B cell (primary cell): Measurements from ENCODE around the gene LSM4. TPM values are rescaled to one million over a fixed set of nuclear protein-coding genes. Genes with fewer than 3 reads are reported as not detected.

Source experiments
- ATAC-seq: fragments of 200-7000 bp; cut with Tn5 transposase; one replicate; pipeline ENCODE4 v1.10.0; 2021; ENCODE audit warnings: low read depth, mild to moderate bottlenecking, moderate number of reproducible peaks, moderate library complexity
- CTCF ChIA-PET: fragments of 350-600 bp; sonication (Branson Sonifier 250); formaldehyde crosslinking; loops from one replicate; lab custom pipeline; 2021; ENCODE audit warnings: antibody characterized with exemption, inconsistent platforms; lab: Charles Lee
- POLR2A ChIA-PET: fragments of 350-600 bp; sonication (Branson Sonifier 250); formaldehyde crosslinking; loops from one replicate; lab custom pipeline; 2021; ENCODE audit warnings: antibody characterized with exemption; lab: Charles Lee
- DNase-seq: peaks from one replicate; pipeline ENCODE4 v3.0.0; 2013
- H2AFZ ChIP-seq: 2 replicates; pipeline ENCODE4 v1.6.1; 2012; ENCODE audit warnings: mild to moderate bottlenecking, low read depth, low read length; ENCODE audit not compliant: insufficient read depth, poor library complexity, severe bottlenecking
- H3K27ac ChIP-seq, 2 donors: 1 replicate in 1 of 2; 2 replicates in 1 of 2; pipeline ENCODE4 v1.5.1; 2012 to 2013; ENCODE audit warnings: low read length in 2 of 2, mild to moderate bottlenecking in 2 of 2, moderate library complexity in 1 of 2
- H3K27me3 ChIP-seq, 4 experiments: fragments of 200-600 bp in 1 of 4; sonication (generic) in 1 of 4; replicated peaks in 1 of 4; 1 replicate in 2 of 4; 2 replicates in 2 of 4; pipeline versions ENCODE4 v1.6.1 to v1.7.0; 2013 to 2016; ENCODE audit warnings: low read length in 3 of 4, mild to moderate bottlenecking in 2 of 4, mixed read lengths in 1 of 4, moderate library complexity in 1 of 4; ENCODE audit not compliant: insufficient read depth in 4 of 4, control insufficient read depth in 3 of 4; ENCODE audit errors: control extremely low read depth in 1 of 4
- H3K36me3 ChIP-seq, 2 experiments: replicated peaks in 1 of 2; 1 replicate in 1 of 2; 2 replicates in 1 of 2; pipeline versions ENCODE4 v1.6.1 to v1.7.1; 2013; ENCODE audit warnings: low read length in 1 of 2; ENCODE audit not compliant: insufficient read depth in 2 of 2, control insufficient read depth in 1 of 2; ENCODE audit errors: control extremely low read depth in 1 of 2, extremely low read depth in 1 of 2
- H3K4me1 ChIP-seq, 2 donors: fragments of 200-600 bp in 1 of 2; sonication (generic) in 1 of 2; 1 replicate in 1 of 2; 2 replicates in 1 of 2; pipeline versions ENCODE4 v1.5.1 to v1.6.1; 2013 to 2017; ENCODE audit warnings: low read length in 2 of 2; ENCODE audit not compliant: control insufficient read depth in 2 of 2, insufficient read depth in 2 of 2
- H3K4me2 ChIP-seq: replicated peaks from 2 replicates; pipeline ENCODE3; 2012; ENCODE audit warnings: mild to moderate bottlenecking, low read depth, low read length; ENCODE audit not compliant: poor library complexity, severe bottlenecking
- H3K4me3 ChIP-seq, 5 experiments: fragments of 200-600 bp in 1 of 5; sonication (generic) in 1 of 5; 1 replicate in 3 of 5; 2 replicates in 2 of 5; pipeline versions ENCODE4 v1.5.1 to v1.7.0; 2011 to 2016; ENCODE audit warnings: low read length in 4 of 5, mild to moderate bottlenecking in 4 of 5, low read depth in 2 of 5, control low read depth in 1 of 5, moderate library complexity in 1 of 5; ENCODE audit not compliant: insufficient read depth in 1 of 5; ENCODE audit errors: control extremely low read depth in 1 of 5, extremely low read depth in 1 of 5
- H3K79me2 ChIP-seq: fragments of 200-600 bp; sonication (generic); one replicate; pipeline ENCODE4 v1.6.0; 2016; ENCODE audit warnings: low read length; ENCODE audit not compliant: control insufficient read depth, insufficient read depth
- H3K9ac ChIP-seq: fragments of 200-600 bp; sonication (generic); 2 replicates; pipeline ENCODE4 v1.6.1; 2017; ENCODE audit warnings: mild to moderate bottlenecking, low read length, moderate library complexity
- H3K9me3 ChIP-seq, 3 donors: one replicate each; pipeline versions ENCODE4 v1.6.1 to v1.7.1; 2013; ENCODE audit warnings: low read length in 2 of 3; ENCODE audit not compliant: control insufficient read depth in 2 of 3, insufficient read depth in 1 of 3; ENCODE audit errors: control extremely low read depth in 1 of 3
- H4K20me1 ChIP-seq: 2 replicates; pipeline ENCODE4 v1.6.0; 2012; ENCODE audit warnings: mild to moderate bottlenecking, low read length; ENCODE audit not compliant: insufficient read depth, control insufficient read depth, poor library complexity, severe bottlenecking
- H3K27ac Mint-ChIP-seq: one replicate; pipeline ENCODE4 v1.8.0; 2021; ENCODE audit warnings: mixed read lengths
- H3K27me3 Mint-ChIP-seq: one replicate; pipeline ENCODE4 v1.8.0; 2021; ENCODE audit warnings: mixed read lengths
- H3K4me1 Mint-ChIP-seq: one replicate; pipeline ENCODE4 v1.8.0; 2021; ENCODE audit warnings: mixed read lengths
- H3K4me3 Mint-ChIP-seq: one replicate; pipeline ENCODE4 v1.8.0; 2021; ENCODE audit warnings: mixed read lengths
- H3K9me3 Mint-ChIP-seq: one replicate; pipeline ENCODE4 v1.8.0; 2022; ENCODE audit warnings: mixed read lengths; ENCODE audit not compliant: insufficient read depth
- CTCF ChIP-seq: fragments of 200-600 bp; IDR thresholded peaks from one replicate; pipeline ENCODE4 v1.8.0; 2022; ENCODE audit warnings: antibody characterized with exemption, mild to moderate bottlenecking
- EZH2 ChIP-seq: IDR thresholded peaks from 2 replicates; pipeline ENCODE4 v1.6.1; 2012; ENCODE audit warnings: borderline replicate concordance, low read depth, mild to moderate bottlenecking, moderate library complexity, low read length; ENCODE audit not compliant: insufficient read depth, poor library complexity, severe bottlenecking
- WGBS: methylation state at CpG from one replicate; pipeline ENCODE4 v1.1.5; 2013; ENCODE audit warnings: missing lambda C conversion rate; ENCODE audit not compliant: insufficient coverage; 5-methylcytosine and 5-hydroxymethylcytosine counted together
- intact Hi-C: fragments of 100-400 bp; cut with micrococcal nuclease; formaldehyde crosslinking; loops from one replicate; pipeline ENCODE4 v1.10.0; 2022
- polyA plus RNA-seq: library from polyadenylated mRNA; depleted of rRNA; stranded (reverse); fragments of >200 nt; gene quantifications from 2 replicates; pipeline ENCODE4 v1.2.3, GENCODE V29; 2012
- total RNA-seq, 2 donors: library from RNA; stranded (reverse); fragments of 120-200 nt in 1 of 2; gene quantifications; 1 replicate in 1 of 2; 2 replicates in 1 of 2; pipeline versions ENCODE4 v1.2.3 to v1.2.4, GENCODE V29; 2013 to 2022

LSM4 gene
- total and polyA plus RNA-seq, 2 donors (not counting 1 experiment from before 2014, with no cell fraction given), result 66.3 to 86.1 TPM

- no peaks in the 10 kb centered on the region for H3K9me3 ChIP-seq
- H4K20me1 ChIP-seq, result no peaks in the 10 kb centered on the region
- H3K36me3 ChIP-seq, result no peaks in the 10 kb centered on the region
- Mint-ChIP-seq H3K27me3 (no peaks in the 10 kb centered on the region), H3K9me3 (no peaks in the 10 kb centered on the region), H3K4me3 (no peak overlapping the region), H3K27ac (no peak overlapping the region), H3K4me1 (peaks cover 27% of the 10 kb centered on the region)
- intact Hi-C loops, result no loop called here
- POLR2A ChIA-PET, result interaction anchor here (0.7 kb wide), 1 partner anchor 18 kb away, joined by 4 read pairs; the partner anchor contains the start of gene JUND
- no peak overlapping the region for H3K9ac ChIP-seq
- no peak overlapping the region for H2AFZ ChIP-seq
- no peak for DNase-seq
- WGBS, result no CpG with 5 or more reads among the region's 9 CpGs
- no peak overlapping the region for H3K4me3 ChIP-seq
- H3K79me2 ChIP-seq, result peaks cover 16% of the 10 kb centered on the region
- H3K27ac ChIP-seq, result no peak overlapping the region
- no peak for ATAC-seq
- CTCF ChIA-PET, result interaction anchor here (1.2 kb wide), 1 partner anchor 21 kb away, joined by 7 read pairs; no protein-coding TSS in a partner anchor
- H3K4me1 ChIP-seq, result peaks cover 14 to 30% of the 10 kb centered on the region in 2 donors
- H3K4me2 ChIP-seq, result no peak overlapping the region
- H3K27me3 ChIP-seq, result no peaks in the 10 kb centered on the region
- TF ChIP-seq EZH2 (no peak), CTCF (no peak)
Observed at GRCh38 chr19:18299654-18300053, 23.2 kb downstream of the LSM4 start.

GRCh38 chr19:18298601-18299000 is 24.3 kb downstream of the LSM4 start:
- intact Hi-C loops, result no loop called here
- peaks cover 13 to 30% of the 10 kb centered on the region in 2 donors for H3K4me1 ChIP-seq
- ATAC-seq (no peak), DNase-seq (no peak)
- ChIA-PET CTCF (no interaction called here), POLR2A (no interaction called here)
- no peaks in the 10 kb centered on the region for H4K20me1 ChIP-seq
- no peaks in the 10 kb centered on the region for H3K9me3 ChIP-seq
- H3K9ac ChIP-seq, result no peak overlapping the region
- WGBS, result 91% methylated on average over 3 of the region's 6 CpGs
- H2AFZ ChIP-seq, result no peak overlapping the region
- TF ChIP-seq CTCF (no peak), EZH2 (no peak)
- Mint-ChIP-seq H3K9me3 (no peaks in the 10 kb centered on the region), H3K4me3 (no peak overlapping the region), H3K27ac (no peak overlapping the region), H3K27me3 (no peaks in the 10 kb centered on the region), H3K4me1 (peaks cover 28% of the 10 kb centered on the region)
- H3K36me3 ChIP-seq, result no peaks in the 10 kb centered on the region
- no peak overlapping the region for H3K4me3 ChIP-seq
- no peak overlapping the region for H3K27ac ChIP-seq
- no peak overlapping the region for H3K4me2 ChIP-seq
- H3K27me3 ChIP-seq, result no peaks in the 10 kb centered on the region
- H3K79me2 ChIP-seq, result peaks cover 16% of the 10 kb centered on the region
